ENCODE measurements around the gene FAM53A. TPM values are rescaled to one million over a fixed set of nuclear protein-coding genes. Genes with fewer than 3 reads are reported as not detected.

Gene FAM53A
- total and polyA plus RNA-seq, 2 of the 13 experiments (the other 11 are each of a cell fraction or from before 2014, with no cell fraction given) = 0.48 to 1.1 TPM

GRCh38 chr4:1726146-1726934 lies 42.2 kb upstream of the FAM53A start (continued):
- TF ChIP-seq ZBTB33 (CRISPR knock-in tag; IDR thresholded peaks at IDR 0.05) (peak; percentile 73), GATAD2A (CRISPR knock-in tag; IDR thresholded peaks at IDR 0.05) (0 out of 2 replicates have a peak, but pooled peaks have one; percentile 16), NFKB2 (CRISPR knock-in tag; IDR thresholded peaks at IDR 0.05; ENCODE audit: borderline replicate concordance) (0 out of 2 replicates have a peak, but pooled peaks have one; percentile 11), TEAD3 (CRISPR knock-in tag; optimal IDR thresholded peaks at IDR 0.05; ENCODE audit: borderline replicate concordance) (peak; percentile 29), ZNF335 (CRISPR knock-in tag; IDR thresholded peaks at IDR 0.05) (0 out of 2 replicates have a peak, but pooled peaks have one; percentile 17), CBX2 (IDR thresholded peaks at IDR 0.05; ENCODE audit: low read depth, low read length) (no peak), CBX2 (CRISPR knock-in tag; IDR thresholded peaks at IDR 0.05; ENCODE audit: low read depth) (no peak), NR2F1 (CRISPR knock-in tag; IDR thresholded peaks at IDR 0.05) (no peak), PRDM4 (CRISPR knock-in tag; IDR thresholded peaks at IDR 0.05; ENCODE audit: borderline replicate concordance) (no peak)

Data from HepG2 (cell line).